Skin of body (tissue), 2 donors: ENCODE measurements around the gene CLCN6. TPM values are rescaled to one million over a fixed set of nuclear protein-coding genes. Genes with fewer than 3 reads are reported as not detected.

Experiments used
- small RNA-seq: library from RNA; depleted of rRNA; stranded (forward); fragments of <200 nt; gene quantifications from one replicate; pipeline ENCODE3, GENCODE V24; 2014; ENCODE audit warnings: low replicate concordance
- total RNA-seq: library from RNA; depleted of rRNA; stranded (reverse); fragments of >200 nt; gene quantifications from one replicate; pipeline ENCODE4 v1.2.3, GENCODE V29; 2014

CLCN6 gene
- total RNA-seq, 1 donor from 2014 or later, result 9.4 TPM

Small RNAs within 50 kb of the gene (small RNA-seq; reads per million reads assigned to genes)
- gene RF02156 (not detected), gene RF02157 (not detected), gene RF02158 (not detected)

Other genes starting within 250 kb of the CLCN6 start
- 0.99 TPM for gene FBXO2, start 151.8 kb upstream of the CLCN6 start, total RNA-seq
- 9.3 TPM for gene FBXO44, start 151.3 kb upstream of the CLCN6 start, total RNA-seq
- 5.1 TPM for gene FBXO6, start 142.0 kb upstream of the CLCN6 start, total RNA-seq
- gene MAD2L2, start 125.0 kb upstream of the CLCN6 start, total RNA-seq, result 21.6 TPM
- gene DRAXIN, start 114.5 kb upstream of the CLCN6 start, total RNA-seq, result 0.59 TPM
- gene AGTRAP, start 70.1 kb upstream of the CLCN6 start, total RNA-seq, result 15.7 TPM
- 0.69 TPM for gene C1orf167, start 44.0 kb upstream of the CLCN6 start, total RNA-seq
- 22.5 TPM for gene MTHFR, start 227 bp upstream of the CLCN6 start, total RNA-seq
- 1.3 TPM for gene NPPA, start 41.6 kb downstream of the CLCN6 start, total RNA-seq
- gene NPPB, start 52.8 kb downstream of the CLCN6 start, total RNA-seq, result not detected
- gene KIAA2013, start 120.2 kb downstream of the CLCN6 start, total RNA-seq, result 17.6 TPM
- 72.6 TPM for gene PLOD1, start 128.5 kb downstream of the CLCN6 start, total RNA-seq
- gene MFN2, start 174.3 kb downstream of the CLCN6 start, total RNA-seq, result 30.7 TPM
- gene MIIP, start 213.3 kb downstream of the CLCN6 start, total RNA-seq, result 10.7 TPM